ENCODE data around the gene PRDM4. TPM values are rescaled to one million over a fixed set of nuclear protein-coding genes. Genes with fewer than 3 reads are reported as not detected.

The PRDM4 gene
- total and polyA plus RNA-seq, 2 of the 13 experiments (the other 11 are each of a cell fraction or from before 2014, with no cell fraction given): 9.9 to 15.3 TPM

DNA sequence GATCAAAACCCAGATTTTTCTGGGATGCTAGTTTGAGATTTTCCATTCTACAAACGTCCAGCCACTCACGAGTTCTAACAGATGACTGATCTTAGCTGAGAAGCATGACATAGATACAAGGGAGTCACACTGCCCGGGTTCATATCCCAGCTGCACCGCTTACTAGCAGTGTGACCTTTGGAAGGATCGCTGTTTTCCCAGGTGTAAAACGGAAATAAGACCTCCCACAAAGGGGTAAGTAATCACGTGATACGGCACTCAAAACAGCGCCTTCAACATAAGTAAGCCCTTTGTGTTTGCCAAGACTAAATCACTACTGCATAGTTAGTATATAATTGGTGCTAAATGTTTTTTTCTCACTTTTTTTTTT is 76.0 kb downstream of the PRDM4 start (continued):
- TF ChIP-seq EP300 (IDR thresholded peaks at IDR 0.05; ENCODE audit: low read depth in 2 of 2, low read length in 2 of 2) (no peak; a peak in 1 of 4 replicates), EP300 (CRISPR knock-in tag; IDR thresholded peaks at IDR 0.05; ENCODE audit: borderline replicate concordance) (peak; percentile 57; the same call in 1 of the 2 replicates), ZNF121 (CRISPR knock-in tag; IDR thresholded peaks at IDR 0.05) (0 out of 2 replicates have a peak, but pooled peaks have one; percentile 22), FOXA3 (CRISPR knock-in tag; IDR thresholded peaks at IDR 0.05) (peak; percentile 49; the same call in 1 of the 2 replicates), ZNF367 (CRISPR knock-in tag; IDR thresholded peaks at IDR 0.05; ENCODE audit: borderline replicate concordance) (no peak), TP53 (CRISPR knock-in tag; conservative IDR thresholded peaks at IDR 0.05) (0 out of 2 replicates have a peak, but pooled peaks have one; percentile 1), ZNF569 (CRISPR knock-in tag; IDR thresholded peaks at IDR 0.05; ENCODE audit: borderline replicate concordance) (no peak), ZNF543 (CRISPR knock-in tag; IDR thresholded peaks at IDR 0.05) (no peak), ZNF766 (CRISPR knock-in tag; IDR thresholded peaks at IDR 0.05; ENCODE audit: borderline replicate concordance) (no peak), SIX1 (CRISPR knock-in tag; IDR thresholded peaks at IDR 0.05; ENCODE audit: borderline replicate concordance) (peak; percentile 29; the same call in 1 of the 2 replicates), ZNF572 (CRISPR knock-in tag; IDR thresholded peaks at IDR 0.05) (no peak), IKZF4 (CRISPR knock-in tag; IDR thresholded peaks at IDR 0.05; ENCODE audit: borderline replicate concordance, low read depth, not compliant biosample characterization) (no peak), PITX1 (CRISPR knock-in tag; IDR thresholded peaks at IDR 0.05) (no peak), NR2F6 (IDR thresholded peaks at IDR 0.05) (0 out of 2 replicates have a peak, but pooled peaks have one; percentile 24), NR2F6 (CRISPR knock-in tag; IDR thresholded peaks at IDR 0.05) (peak; percentile 71), ZFP36 (IDR thresholded peaks at IDR 0.05; ENCODE audit: borderline replicate concordance, low read depth, low read length, partially characterized antibody) (peak; percentile 3), KDM2A (CRISPR knock-in tag; IDR thresholded peaks at IDR 0.05; ENCODE audit: borderline replicate concordance, low read depth) (no peak), ZSCAN9 (CRISPR knock-in tag; IDR thresholded peaks at IDR 0.05; ENCODE audit: borderline replicate concordance) (no peak; the same call in 1 of the 2 replicates), TCF7L2 (IDR thresholded peaks at IDR 0.05; ENCODE audit: low read depth, low read length) (no peak), ZSCAN30 (CRISPR knock-in tag; IDR thresholded peaks at IDR 0.05) (no peak), MED1 (CRISPR knock-in tag; IDR thresholded peaks at IDR 0.05) (peak; percentile 35; the same call in 1 of the 2 replicates), SOX13 (IDR thresholded peaks at IDR 0.05) (no peak), SOX13 (CRISPR knock-in tag; conservative IDR thresholded peaks at IDR 0.05 in 1 of 2, IDR thresholded peaks at IDR 0.05 in 1 of 2) (peak in 1 of 2 experiments; percentile 60; a peak in 2 of 4 replicates)
- TF ChIP-seq, protein P1, sequence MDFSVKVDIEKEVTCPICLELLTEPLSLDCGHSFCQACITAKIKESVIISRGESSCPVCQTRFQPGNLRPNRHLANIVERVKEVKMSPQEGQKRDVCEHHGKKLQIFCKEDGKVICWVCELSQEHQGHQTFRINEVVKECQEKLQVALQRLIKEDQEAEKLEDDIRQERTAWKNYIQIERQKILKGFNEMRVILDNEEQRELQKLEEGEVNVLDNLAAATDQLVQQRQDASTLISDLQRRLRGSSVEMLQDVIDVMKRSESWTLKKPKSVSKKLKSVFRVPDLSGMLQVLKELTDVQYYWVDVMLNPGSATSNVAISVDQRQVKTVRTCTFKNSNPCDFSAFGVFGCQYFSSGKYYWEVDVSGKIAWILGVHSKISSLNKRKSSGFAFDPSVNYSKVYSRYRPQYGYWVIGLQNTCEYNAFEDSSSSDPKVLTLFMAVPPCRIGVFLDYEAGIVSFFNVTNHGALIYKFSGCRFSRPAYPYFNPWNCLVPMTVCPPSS (IDR thresholded peaks at IDR 0.05): no peak
- TF ChIP-seq, protein P2, sequence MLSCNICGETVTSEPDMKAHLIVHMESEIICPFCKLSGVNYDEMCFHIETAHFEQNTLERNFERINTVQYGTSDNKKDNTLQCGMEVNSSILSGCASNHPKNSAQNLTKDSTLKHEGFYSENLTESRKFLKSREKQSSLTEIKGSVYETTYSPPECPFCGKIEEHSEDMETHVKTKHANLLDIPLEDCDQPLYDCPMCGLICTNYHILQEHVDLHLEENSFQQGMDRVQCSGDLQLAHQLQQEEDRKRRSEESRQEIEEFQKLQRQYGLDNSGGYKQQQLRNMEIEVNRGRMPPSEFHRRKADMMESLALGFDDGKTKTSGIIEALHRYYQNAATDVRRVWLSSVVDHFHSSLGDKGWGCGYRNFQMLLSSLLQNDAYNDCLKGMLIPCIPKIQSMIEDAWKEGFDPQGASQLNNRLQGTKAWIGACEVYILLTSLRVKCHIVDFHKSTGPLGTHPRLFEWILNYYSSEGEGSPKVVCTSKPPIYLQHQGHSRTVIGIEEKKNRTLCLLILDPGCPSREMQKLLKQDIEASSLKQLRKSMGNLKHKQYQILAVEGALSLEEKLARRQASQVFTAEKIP (CRISPR knock-in tag; IDR thresholded peaks at IDR 0.05; ENCODE audit: borderline replicate concordance): no peak
- TF ChIP-seq, protein P3, sequence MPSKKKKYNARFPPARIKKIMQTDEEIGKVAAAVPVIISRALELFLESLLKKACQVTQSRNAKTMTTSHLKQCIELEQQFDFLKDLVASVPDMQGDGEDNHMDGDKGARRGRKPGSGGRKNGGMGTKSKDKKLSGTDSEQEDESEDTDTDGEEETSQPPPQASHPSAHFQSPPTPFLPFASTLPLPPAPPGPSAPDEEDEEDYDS (CRISPR knock-in tag; IDR thresholded peaks at IDR 0.05): peak; percentile 53; the same call in 1 of the 2 replicates
